ENCODE results near the gene DARS1.

Gene DARS1

GRCh38 chr2:135931776-135932443 lies 53.5 kb downstream of the DARS1 start:
- Histone ChIP-seq H3K23ac (ENCODE audit: low read depth, low read length, poor library complexity) (no peak overlapping the region), H4K8ac (ENCODE audit: low read depth, low read length) (no peak overlapping the region)

GRCh38 chr2:135926605-135927004 lies 58.8 kb downstream of the DARS1 start:
- Histone ChIP-seq H3K14ac (ENCODE audit: low read length) (no peak overlapping the region), H3K36me3 (replicated peaks in 1 of 2; ENCODE audit: control insufficient read depth in 2 of 2, insufficient read depth in 2 of 2, low read length in 2 of 2) (peaks cover 0 to 38% of the 10 kb centered on the region in 2 donors), H3K18ac (ENCODE audit: low read length) (no peak overlapping the region), H2AK5ac (ENCODE audit: low read depth, low read length) (no peak overlapping the region), H3K4me3 (ENCODE audit: low read length in 2 of 2) (no peak overlapping the region), H3K9me3 (replicated peaks in 1 of 2; ENCODE audit: control insufficient read depth in 2 of 2, insufficient read depth in 1 of 2, low read depth in 1 of 2, low read length in 2 of 2) (peaks cover 0 to 4% of the 10 kb centered on the region in 2 donors), H2BK5ac (ENCODE audit: low read length) (no peak overlapping the region), H2BK120ac (ENCODE audit: low read depth, low read length) (no peak overlapping the region), H2AFZ (ENCODE audit: low read length) (no peak overlapping the region), H2BK12ac (ENCODE audit: low read length) (no peak overlapping the region), H3K4me1 (ENCODE audit: control insufficient read depth in 2 of 2, insufficient read depth in 1 of 2, low read depth in 1 of 2, low read length in 2 of 2) (no peaks in the 10 kb centered on the region), H3K27ac (replicated peaks; ENCODE audit: low read length) (no peak overlapping the region), H3K4ac (ENCODE audit: low read length) (no peak overlapping the region), H3K23ac (ENCODE audit: low read depth, low read length, poor library complexity) (no peak overlapping the region), H4K91ac (ENCODE audit: low read depth, low read length, poor library complexity) (no peak overlapping the region), H3K27me3 (ENCODE audit: control insufficient read depth in 3 of 3, insufficient read depth in 3 of 3, low read depth in 1 of 3, low read length in 3 of 3) (no peaks in the 10 kb centered on the region), H2BK15ac (ENCODE audit: low read length) (no peak overlapping the region), H3K79me1 (ENCODE audit: low read depth, low read length) (no peaks in the 10 kb centered on the region), H3K9ac (ENCODE audit: low read depth, low read length, poor library complexity) (no peak overlapping the region), H3K4me2 (ENCODE audit: insufficient read depth, low read length, poor library complexity, severe bottlenecking) (no peak overlapping the region), H4K8ac (ENCODE audit: low read depth, low read length) (no peak overlapping the region)
- WGBS, 2 donors (ENCODE audit: extremely low coverage in 2 of 2, insufficient read length in 2 of 2, insufficient replicate concordance in 1 of 2): no CpG with 5 or more reads among the region's 3 CpGs
- DNase-seq (ENCODE audit: low spot score): no peak

More at GRCh38 chr2:135931776-135932443, 53.5 kb downstream of the DARS1 start:
- Histone ChIP-seq H3K4me2 (ENCODE audit: insufficient read depth, low read length, poor library complexity, severe bottlenecking) (no peak overlapping the region), H3K79me1 (ENCODE audit: low read depth, low read length) (no peaks in the 10 kb centered on the region), H3K27me3 (ENCODE audit: control insufficient read depth in 3 of 3, insufficient read depth in 3 of 3, low read depth in 1 of 3, low read length in 3 of 3) (no peaks in the 10 kb centered on the region), H2BK15ac (ENCODE audit: low read length) (no peak overlapping the region), H3K27ac (replicated peaks; ENCODE audit: low read length) (no peak overlapping the region), H2AFZ (ENCODE audit: low read length) (no peak overlapping the region), H3K36me3 (replicated peaks in 1 of 2; ENCODE audit: control insufficient read depth in 2 of 2, insufficient read depth in 2 of 2, low read length in 2 of 2) (peaks cover 0 to 49% of the 10 kb centered on the region in 2 donors), H3K4ac (ENCODE audit: low read length) (no peak overlapping the region), H4K91ac (ENCODE audit: low read depth, low read length, poor library complexity) (no peak overlapping the region), H3K9ac (ENCODE audit: low read depth, low read length, poor library complexity) (no peak overlapping the region), H2AK5ac (ENCODE audit: low read depth, low read length) (no peak overlapping the region), H3K9me3 (replicated peaks in 1 of 2; ENCODE audit: control insufficient read depth in 2 of 2, insufficient read depth in 1 of 2, low read depth in 1 of 2, low read length in 2 of 2) (peaks cover 0 to 4% of the 10 kb centered on the region in 2 donors), H2BK12ac (ENCODE audit: low read length) (no peak overlapping the region), H3K18ac (ENCODE audit: low read length) (no peak overlapping the region), H3K4me1 (ENCODE audit: control insufficient read depth in 2 of 2, insufficient read depth in 1 of 2, low read depth in 1 of 2, low read length in 2 of 2) (no peaks in the 10 kb centered on the region), H2BK120ac (ENCODE audit: low read depth, low read length) (no peak overlapping the region), H3K4me3 (ENCODE audit: low read length in 2 of 2) (no peak overlapping the region), H3K14ac (ENCODE audit: low read length) (no peak overlapping the region), H2BK5ac (ENCODE audit: low read length) (no peak overlapping the region)
- no peak for DNase-seq (ENCODE audit: low spot score)

GRCh38 chr2:135925571-135925970 lies 59.9 kb downstream of the DARS1 start:
- H2BK12ac ChIP-seq (ENCODE audit: low read length): no peak overlapping the region
- no peak overlapping the region for H3K4me2 ChIP-seq (ENCODE audit: insufficient read depth, low read length, poor library complexity, severe bottlenecking)
- H3K4me1 ChIP-seq (ENCODE audit: control insufficient read depth in 2 of 2, insufficient read depth in 1 of 2, low read depth in 1 of 2, low read length in 2 of 2): no peaks in the 10 kb centered on the region
- H2AK5ac ChIP-seq (ENCODE audit: low read depth, low read length): no peak overlapping the region
- no peak overlapping the region for H2AFZ ChIP-seq (ENCODE audit: low read length)
- H3K23ac ChIP-seq (ENCODE audit: low read depth, low read length, poor library complexity): no peak overlapping the region
- H3K9ac ChIP-seq (ENCODE audit: low read depth, low read length, poor library complexity): no peak overlapping the region
- DNase-seq (ENCODE audit: low spot score): no peak
- no peaks in the 10 kb centered on the region for H3K27me3 ChIP-seq (ENCODE audit: control insufficient read depth in 3 of 3, insufficient read depth in 3 of 3, low read depth in 1 of 3, low read length in 3 of 3)
- H2BK15ac ChIP-seq (ENCODE audit: low read length): no peak overlapping the region
- no peaks in the 10 kb centered on the region for H3K79me1 ChIP-seq (ENCODE audit: low read depth, low read length)
- no peak overlapping the region for H3K14ac ChIP-seq (ENCODE audit: low read length)
- no peak overlapping the region for H3K18ac ChIP-seq (ENCODE audit: low read length)
- H3K4me3 ChIP-seq (ENCODE audit: low read length in 2 of 2): no peak overlapping the region
- no peak overlapping the region for H4K8ac ChIP-seq (ENCODE audit: low read depth, low read length)
- H2BK120ac ChIP-seq (ENCODE audit: low read depth, low read length): no peak overlapping the region
- no peak overlapping the region for H3K4ac ChIP-seq (ENCODE audit: low read length)
- WGBS, 2 donors (ENCODE audit: extremely low coverage in 2 of 2, insufficient read length in 2 of 2, insufficient replicate concordance in 1 of 2): no CpG with 5 or more reads among the region's 2 CpGs
- no peak overlapping the region for H3K27ac ChIP-seq (replicated peaks; ENCODE audit: low read length)
- H3K36me3 ChIP-seq (replicated peaks in 1 of 2; ENCODE audit: control insufficient read depth in 2 of 2, insufficient read depth in 2 of 2, low read length in 2 of 2): peaks cover 0 to 29% of the 10 kb centered on the region in 2 donors
- H3K9me3 ChIP-seq (replicated peaks in 1 of 2; ENCODE audit: control insufficient read depth in 2 of 2, insufficient read depth in 1 of 2, low read depth in 1 of 2, low read length in 2 of 2): peaks cover 0 to 4% of the 10 kb centered on the region in 2 donors
- H2BK5ac ChIP-seq (ENCODE audit: low read length): no peak overlapping the region
- no peak overlapping the region for H4K91ac ChIP-seq (ENCODE audit: low read depth, low read length, poor library complexity)

- no peak overlapping the region for H3K4me2 ChIP-seq (ENCODE audit: insufficient read depth, low read length, poor library complexity, severe bottlenecking)
- no CpG with 5 or more reads among the region's 3 CpGs for WGBS, 2 donors (ENCODE audit: extremely low coverage in 2 of 2, insufficient read length in 2 of 2, insufficient replicate concordance in 1 of 2)
- DNase-seq (ENCODE audit: low spot score): peak; percentile 11
- no peak overlapping the region for H2AFZ ChIP-seq (ENCODE audit: low read length)
- H3K4me1 ChIP-seq (ENCODE audit: control insufficient read depth in 2 of 2, insufficient read depth in 1 of 2, low read depth in 1 of 2, low read length in 2 of 2): no peaks in the 10 kb centered on the region
- H3K23ac ChIP-seq (ENCODE audit: low read depth, low read length, poor library complexity): no peak overlapping the region
- H2BK15ac ChIP-seq (ENCODE audit: low read length): no peak overlapping the region
- H3K4me3 ChIP-seq (ENCODE audit: low read length in 2 of 2): no peak overlapping the region
- no peak overlapping the region for H3K4ac ChIP-seq (ENCODE audit: low read length)
- H3K9me3 ChIP-seq (replicated peaks in 1 of 2; ENCODE audit: control insufficient read depth in 2 of 2, insufficient read depth in 1 of 2, low read depth in 1 of 2, low read length in 2 of 2): no peaks in the 10 kb centered on the region
- no peak overlapping the region for H2AK5ac ChIP-seq (ENCODE audit: low read depth, low read length)
- H4K91ac ChIP-seq (ENCODE audit: low read depth, low read length, poor library complexity): no peak overlapping the region
- H4K8ac ChIP-seq (ENCODE audit: low read depth, low read length): no peak overlapping the region
- H3K9ac ChIP-seq (ENCODE audit: low read depth, low read length, poor library complexity): no peak overlapping the region
- no peak overlapping the region for H3K27ac ChIP-seq (replicated peaks; ENCODE audit: low read length)
- H3K18ac ChIP-seq (ENCODE audit: low read length): no peak overlapping the region
- no peak overlapping the region for H2BK5ac ChIP-seq (ENCODE audit: low read length)
- H2BK12ac ChIP-seq (ENCODE audit: low read length): no peak overlapping the region
- no peaks in the 10 kb centered on the region for H3K27me3 ChIP-seq (ENCODE audit: control insufficient read depth in 3 of 3, insufficient read depth in 3 of 3, low read depth in 1 of 3, low read length in 3 of 3)
- H2BK120ac ChIP-seq (ENCODE audit: low read depth, low read length): no peak overlapping the region
- peaks cover 2 to 22% of the 10 kb centered on the region in 2 donors for H3K36me3 ChIP-seq (replicated peaks in 1 of 2; ENCODE audit: control insufficient read depth in 2 of 2, insufficient read depth in 2 of 2, low read length in 2 of 2)
- no peak overlapping the region for H3K14ac ChIP-seq (ENCODE audit: low read length)
- no peaks in the 10 kb centered on the region for H3K79me1 ChIP-seq (ENCODE audit: low read depth, low read length)
Measured at GRCh38 chr2:135916207-135916606, 69.2 kb downstream of the DARS1 start.

Data from neuronal stem cell (in vitro differentiated cells).